Ishikawa (cell line): ENCODE measurements around the gene UST.

Experiments used
- CEBPB ChIP-seq: IDR thresholded peaks from 2 replicates; pipeline ENCODE4 v1.6.1; 2012
- EP300 ChIP-seq: IDR thresholded peaks from 2 replicates; pipeline ENCODE4 v1.6.1; 2012; ENCODE audit warnings: borderline replicate concordance
- FOXM1 ChIP-seq: IDR thresholded peaks from 2 replicates; pipeline ENCODE4 v1.6.1; 2012; ENCODE audit warnings: low read depth, borderline replicate concordance
- MAX ChIP-seq: IDR thresholded peaks from 2 replicates; pipeline ENCODE4 v1.6.1; 2012
- TCF12 ChIP-seq: IDR thresholded peaks from 2 replicates; pipeline ENCODE4 v1.6.1; 2012; ENCODE audit warnings: low read depth
- YY1 ChIP-seq: IDR thresholded peaks from 2 replicates; pipeline ENCODE4 v1.6.1; 2012; ENCODE audit warnings: low read depth

DNA sequence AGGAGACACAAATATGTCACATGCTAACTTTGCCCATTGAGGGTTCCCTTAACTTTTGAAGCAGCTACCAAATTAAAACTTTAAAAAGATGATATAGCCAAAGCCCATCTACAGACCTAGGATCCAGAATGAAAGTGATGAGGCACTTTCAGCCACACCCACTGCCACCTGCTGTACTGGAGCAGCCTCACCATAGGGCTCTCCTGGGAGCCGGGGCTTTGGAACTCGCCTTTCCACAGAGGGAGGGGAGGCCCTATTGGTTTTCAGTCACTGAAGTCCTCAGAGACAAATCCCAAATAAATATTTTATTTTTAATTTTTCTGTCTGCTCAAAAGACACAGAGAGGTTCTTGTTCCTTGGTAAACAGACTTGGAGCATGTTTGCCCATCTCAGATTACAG, 332.6 kb downstream of the UST start:
- TF ChIP-seq FOXM1 (no peak), YY1 (no peak), MAX (no peak), EP300 (no peak), TCF12 (no peak), CEBPB (no peak)
